ENCODE measurements around the gene FRMPD2.

- TF ChIP-seq POLR2AphosphoS5 (IDR thresholded peaks at IDR 0.05): no peak
- TF ChIP-seq CTCF (IDR thresholded peaks at IDR 0.05): no peak
- TF ChIP-seq POLR2A (IDR thresholded peaks at IDR 0.05; ENCODE audit: low read depth): no peak
Measured at GRCh38 chr10:48251525-48252353, 22.8 kb downstream of the FRMPD2 start.
